ENCODE measurements around the gene AFF3.

Gene AFF3

GRCh38 chr2:100016756-100017155 is 125.6 kb downstream of the AFF3 start:
- Histone ChIP-seq H3K9me2 (ENCODE audit: low read depth, low read length) (no peaks in the 10 kb centered on the region), H3K79me2 (ENCODE audit: insufficient read depth, low read length) (peaks cover 62% of the 10 kb centered on the region), H3K27me3 (ENCODE audit: insufficient read depth, low read length) (no peaks in the 10 kb centered on the region), H3K4me3 (ENCODE audit: low read depth, low read length, poor library complexity, severe bottlenecking) (no peak overlapping the region), H3K9me3 (ENCODE audit: low read length) (no peaks in the 10 kb centered on the region), H2AFZ (ENCODE audit: low read length) (no peak overlapping the region), H3K4me1 (ENCODE audit: insufficient read depth, low read length, severe bottlenecking) (peaks cover under 1% of the 10 kb centered on the region), H3F3A (ENCODE audit: insufficient read depth, low read length) (no peaks in the 10 kb centered on the region), H3K4me2 (ENCODE audit: low read length) (no peak overlapping the region), H4K20me1 (ENCODE audit: insufficient read depth, low read length) (no peaks in the 10 kb centered on the region), H3K27ac (ENCODE audit: low read depth, low read length, poor library complexity, severe bottlenecking) (no peak overlapping the region), H3K9ac (ENCODE audit: low read length) (no peak overlapping the region), H3K36me3 (ENCODE audit: insufficient read depth, low read length) (peaks cover 86% of the 10 kb centered on the region)
- no peak for TF ChIP-seq CTCF (IDR thresholded peaks at IDR 0.05; ENCODE audit: low read length)
- TF ChIP-seq EZH2 (IDR thresholded peaks at IDR 0.05; ENCODE audit: borderline replicate concordance, low read length) = no peak

DNA sequence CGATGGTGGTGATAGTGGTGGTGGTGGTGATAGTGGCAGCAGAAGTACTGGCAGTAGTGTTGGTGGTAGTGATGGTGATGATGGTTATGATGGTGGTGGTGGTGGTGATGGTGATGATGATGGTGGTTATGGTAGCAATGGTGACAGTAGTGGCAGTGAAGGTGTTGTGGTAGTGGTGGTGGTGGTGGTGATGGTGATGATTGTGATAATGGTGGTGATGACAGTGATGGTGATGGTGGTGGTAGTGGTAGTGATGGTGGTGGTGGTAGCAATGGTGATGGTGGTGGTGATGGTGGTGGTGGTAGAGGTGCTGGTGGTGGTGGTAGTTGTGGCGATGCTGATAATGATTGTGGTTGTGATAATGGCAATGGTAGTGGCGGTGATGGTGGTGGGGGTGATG is 126.5 kb downstream of the AFF3 start:
- no peaks in the 10 kb centered on the region for H3K9me3 ChIP-seq (ENCODE audit: low read length)
- TF ChIP-seq EZH2 (IDR thresholded peaks at IDR 0.05; ENCODE audit: borderline replicate concordance, low read length) = no peak
- no peak for TF ChIP-seq CTCF (IDR thresholded peaks at IDR 0.05; ENCODE audit: low read length)
- H3K4me2 ChIP-seq (ENCODE audit: low read length) = no peak overlapping the region
- no peaks in the 10 kb centered on the region for H3F3A ChIP-seq (ENCODE audit: insufficient read depth, low read length)
- H3K27ac ChIP-seq (ENCODE audit: low read depth, low read length, poor library complexity, severe bottlenecking) = no peak overlapping the region
- peaks cover 53% of the 10 kb centered on the region for H3K79me2 ChIP-seq (ENCODE audit: insufficient read depth, low read length)
- no peak overlapping the region for H3K4me3 ChIP-seq (ENCODE audit: low read depth, low read length, poor library complexity, severe bottlenecking)
- no peak overlapping the region for H2AFZ ChIP-seq (ENCODE audit: low read length)
- H3K4me1 ChIP-seq (ENCODE audit: insufficient read depth, low read length, severe bottlenecking) = no peaks in the 10 kb centered on the region
- H4K20me1 ChIP-seq (ENCODE audit: insufficient read depth, low read length) = no peaks in the 10 kb centered on the region
- no peaks in the 10 kb centered on the region for H3K27me3 ChIP-seq (ENCODE audit: insufficient read depth, low read length)
- no peaks in the 10 kb centered on the region for H3K9me2 ChIP-seq (ENCODE audit: low read depth, low read length)
- H3K9ac ChIP-seq (ENCODE audit: low read length) = no peak overlapping the region
- peaks cover 86% of the 10 kb centered on the region for H3K36me3 ChIP-seq (ENCODE audit: insufficient read depth, low read length)

DNA sequence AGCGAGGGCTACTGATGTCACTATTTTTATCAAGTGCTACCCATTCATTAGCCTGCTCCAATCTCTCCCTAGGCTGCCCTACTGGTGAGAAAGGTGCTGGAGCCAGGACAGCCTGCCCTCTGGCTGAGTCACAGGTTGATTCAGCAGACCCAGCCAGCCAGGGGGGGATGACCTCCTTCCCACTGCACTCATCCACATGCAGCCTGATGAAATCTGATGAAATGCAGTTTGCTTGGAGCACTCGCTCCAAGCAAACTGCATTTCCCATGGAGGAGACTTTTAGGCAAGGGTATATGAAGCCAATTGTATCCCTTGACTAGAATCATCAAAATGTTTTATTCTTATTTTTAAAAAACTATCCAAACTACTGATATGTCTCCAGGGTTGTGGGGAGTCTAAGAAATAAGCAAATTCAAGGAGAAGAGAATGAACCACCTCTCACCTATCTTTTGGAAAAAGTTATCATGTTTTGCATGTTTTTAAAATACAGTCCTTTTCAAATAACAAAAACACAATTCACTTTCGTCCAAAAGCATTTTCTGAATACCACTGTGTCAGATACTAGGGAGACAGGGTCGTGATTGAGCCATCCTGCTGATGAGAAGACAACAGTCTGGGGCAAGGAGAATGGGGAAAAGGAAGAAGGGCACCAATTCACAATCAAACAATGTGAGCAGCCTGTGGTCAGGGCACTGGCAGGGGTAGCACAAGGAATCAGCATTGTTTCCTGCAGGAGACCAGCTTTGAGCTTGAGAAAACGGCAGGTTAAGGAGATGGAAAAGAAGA is 128.3 kb downstream of the AFF3 start:
- Histone ChIP-seq H3K79me2 (ENCODE audit: insufficient read depth, low read length) (peaks cover 41% of the 10 kb centered on the region), H3K4me2 (ENCODE audit: low read length) (no peak overlapping the region), H3K4me1 (ENCODE audit: insufficient read depth, low read length, severe bottlenecking) (peaks cover 2% of the 10 kb centered on the region), H3K27ac (ENCODE audit: low read depth, low read length, poor library complexity, severe bottlenecking) (no peak overlapping the region), H3F3A (ENCODE audit: insufficient read depth, low read length) (no peaks in the 10 kb centered on the region), H3K9me3 (ENCODE audit: low read length) (no peaks in the 10 kb centered on the region), H4K20me1 (ENCODE audit: insufficient read depth, low read length) (no peaks in the 10 kb centered on the region), H2AFZ (ENCODE audit: low read length) (no peak overlapping the region), H3K4me3 (ENCODE audit: low read depth, low read length, poor library complexity, severe bottlenecking) (no peak overlapping the region), H3K9me2 (ENCODE audit: low read depth, low read length) (no peaks in the 10 kb centered on the region), H3K27me3 (ENCODE audit: insufficient read depth, low read length) (no peaks in the 10 kb centered on the region), H3K36me3 (ENCODE audit: insufficient read depth, low read length) (peaks cover 86% of the 10 kb centered on the region), H3K9ac (ENCODE audit: low read length) (no peak overlapping the region)
- TF ChIP-seq CTCF (IDR thresholded peaks at IDR 0.05; ENCODE audit: low read length) (no peak), EZH2 (IDR thresholded peaks at IDR 0.05; ENCODE audit: borderline replicate concordance, low read length) (no peak)

Measured in OCI-LY1 (cell line).